ENCODE results near the gene GPC5.

The GPC5 gene

DNA sequence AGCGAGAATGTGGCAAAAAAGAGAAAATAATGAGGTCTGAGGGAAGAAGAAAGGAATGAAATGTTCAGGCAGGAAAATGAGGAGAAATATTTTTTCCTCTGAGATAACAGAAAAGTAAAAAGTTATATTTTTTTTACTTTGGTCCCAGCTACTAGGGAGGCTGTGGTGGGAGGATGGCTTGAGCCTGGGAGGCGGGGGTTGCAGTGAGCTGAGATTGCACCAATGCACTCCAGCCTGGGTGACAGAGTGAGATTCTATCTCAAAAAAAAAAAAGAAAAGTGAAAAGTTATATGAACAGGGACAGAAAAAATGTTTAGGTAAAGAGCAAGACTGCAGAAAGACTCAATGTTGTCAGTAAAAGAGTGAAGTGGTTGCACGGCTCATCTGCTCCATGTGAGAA lies 1224.5 kb downstream of the GPC5 start:
- H3K4me1 ChIP-seq (ENCODE audit: control insufficient read depth, low read depth, low read length), result no peaks in the 10 kb centered on the region
- H3K23ac ChIP-seq (ENCODE audit: low read length), result no peak overlapping the region
- H2BK15ac ChIP-seq (replicated peaks; ENCODE audit: low read depth), result no peak overlapping the region
- H3K79me1 ChIP-seq (ENCODE audit: low read length), result no peaks in the 10 kb centered on the region
- no peaks in the 10 kb centered on the region for H3K36me3 ChIP-seq (ENCODE audit: control insufficient read depth, insufficient read depth, low read length)
- WGBS (ENCODE audit: extremely low coverage, insufficient coverage, low lambda C conversion rate), result no CpG with 5 or more reads among the region's 3 CpGs
- no peak overlapping the region for H3K4me2 ChIP-seq (ENCODE audit: low read length)
- H2AK5ac ChIP-seq (ENCODE audit: low read length), result no peak overlapping the region
- no peak overlapping the region for H3K9ac ChIP-seq (ENCODE audit: low read length)
- H3K79me2 ChIP-seq (ENCODE audit: control insufficient read depth, insufficient read depth, low read length), result no peaks in the 10 kb centered on the region
- DNase-seq, result no peak
- no peak overlapping the region for H3K4ac ChIP-seq (ENCODE audit: low read depth, low read length)
- H3K27me3 ChIP-seq (ENCODE audit: insufficient read depth, low read length, poor library complexity), result peaks cover 3% of the 10 kb centered on the region
- no peak overlapping the region for H4K5ac ChIP-seq (ENCODE audit: low read length)
- no peak overlapping the region for H4K8ac ChIP-seq (ENCODE audit: low read depth, low read length)
- no peak overlapping the region for H2BK5ac ChIP-seq (ENCODE audit: low read length)
- H3K27ac ChIP-seq (ENCODE audit: low read depth, low read length), result no peak overlapping the region
- H3K18ac ChIP-seq (ENCODE audit: low read length), result no peak overlapping the region
- H3K4me3 ChIP-seq (ENCODE audit: low read length), result no peak overlapping the region
- no peak overlapping the region for H2BK120ac ChIP-seq (ENCODE audit: low read depth, low read length)
- no peak overlapping the region for H3K56ac ChIP-seq (ENCODE audit: low read length)

- Histone ChIP-seq H4K8ac (ENCODE audit: low read depth, low read length) (no peak overlapping the region), H3K27ac (ENCODE audit: low read depth, low read length) (no peak overlapping the region), H3K9ac (ENCODE audit: low read length) (no peak overlapping the region), H3K23ac (ENCODE audit: low read length) (no peak overlapping the region), H3K79me2 (ENCODE audit: control insufficient read depth, insufficient read depth, low read length) (no peaks in the 10 kb centered on the region), H3K4me3 (ENCODE audit: low read length) (no peak overlapping the region), H3K4ac (ENCODE audit: low read depth, low read length) (no peak overlapping the region), H2BK15ac (replicated peaks; ENCODE audit: low read depth) (no peak overlapping the region), H3K56ac (ENCODE audit: low read length) (no peak overlapping the region), H3K4me1 (ENCODE audit: control insufficient read depth, low read depth, low read length) (no peaks in the 10 kb centered on the region), H3K79me1 (ENCODE audit: low read length) (no peaks in the 10 kb centered on the region), H3K4me2 (ENCODE audit: low read length) (no peak overlapping the region), H2BK5ac (ENCODE audit: low read length) (no peak overlapping the region), H3K18ac (ENCODE audit: low read length) (no peak overlapping the region), H4K5ac (ENCODE audit: low read length) (no peak overlapping the region), H2AK5ac (ENCODE audit: low read length) (no peak overlapping the region), H3K27me3 (ENCODE audit: insufficient read depth, low read length, poor library complexity) (peaks cover 3% of the 10 kb centered on the region), H2BK120ac (ENCODE audit: low read depth, low read length) (no peak overlapping the region), H3K36me3 (ENCODE audit: control insufficient read depth, insufficient read depth, low read length) (no peaks in the 10 kb centered on the region)
- no CpG with 5 or more reads among the region's 4 CpGs for WGBS (ENCODE audit: extremely low coverage, insufficient coverage, low lambda C conversion rate)
- no peak for DNase-seq
Measured at GRCh38 chr13:92626274-92626673, 1227.9 kb downstream of the GPC5 start.

- Histone ChIP-seq H2AK5ac (ENCODE audit: low read length) (no peak overlapping the region), H3K79me1 (ENCODE audit: low read length) (no peaks in the 10 kb centered on the region), H4K5ac (ENCODE audit: low read length) (no peak overlapping the region), H3K4me2 (ENCODE audit: low read length) (no peak overlapping the region), H4K8ac (ENCODE audit: low read depth, low read length) (no peak overlapping the region), H3K27me3 (ENCODE audit: insufficient read depth, low read length, poor library complexity) (no peaks in the 10 kb centered on the region), H2BK5ac (ENCODE audit: low read length) (no peak overlapping the region), H3K36me3 (ENCODE audit: control insufficient read depth, insufficient read depth, low read length) (no peaks in the 10 kb centered on the region), H3K18ac (ENCODE audit: low read length) (no peak overlapping the region), H3K4ac (ENCODE audit: low read depth, low read length) (no peak overlapping the region), H3K4me3 (ENCODE audit: low read length) (no peak overlapping the region), H3K4me1 (ENCODE audit: control insufficient read depth, low read depth, low read length) (no peaks in the 10 kb centered on the region), H3K23ac (ENCODE audit: low read length) (no peak overlapping the region), H2BK120ac (ENCODE audit: low read depth, low read length) (no peak overlapping the region), H3K27ac (ENCODE audit: low read depth, low read length) (no peak overlapping the region), H3K56ac (ENCODE audit: low read length) (no peak overlapping the region), H3K79me2 (ENCODE audit: control insufficient read depth, insufficient read depth, low read length) (no peaks in the 10 kb centered on the region), H3K9ac (ENCODE audit: low read length) (no peak overlapping the region), H2BK15ac (replicated peaks; ENCODE audit: low read depth) (no peak overlapping the region)
- WGBS (ENCODE audit: extremely low coverage, insufficient coverage, low lambda C conversion rate), result no CpG with 5 or more reads among the region's 5 CpGs
- DNase-seq, result no peak
Measured at GRCh38 chr13:92640936-92641335, 1242.5 kb downstream of the GPC5 start.

GRCh38 chr13:92649140-92649813 lies 1250.9 kb downstream of the GPC5 start:
- Histone ChIP-seq H3K18ac (ENCODE audit: low read length) (no peak overlapping the region), H3K56ac (ENCODE audit: low read length) (no peak overlapping the region), H3K27me3 (ENCODE audit: insufficient read depth, low read length, poor library complexity) (no peaks in the 10 kb centered on the region), H3K79me2 (ENCODE audit: control insufficient read depth, insufficient read depth, low read length) (no peaks in the 10 kb centered on the region), H2BK15ac (replicated peaks; ENCODE audit: low read depth) (no peak overlapping the region), H3K4ac (ENCODE audit: low read depth, low read length) (no peak overlapping the region), H3K79me1 (ENCODE audit: low read length) (no peaks in the 10 kb centered on the region), H4K8ac (ENCODE audit: low read depth, low read length) (no peak overlapping the region), H2BK120ac (ENCODE audit: low read depth, low read length) (no peak overlapping the region), H3K4me1 (ENCODE audit: control insufficient read depth, low read depth, low read length) (no peaks in the 10 kb centered on the region), H3K4me2 (ENCODE audit: low read length) (no peak overlapping the region), H2BK5ac (ENCODE audit: low read length) (no peak overlapping the region), H3K27ac (ENCODE audit: low read depth, low read length) (no peak overlapping the region), H3K4me3 (ENCODE audit: low read length) (no peak overlapping the region), H3K9ac (ENCODE audit: low read length) (no peak overlapping the region), H3K23ac (ENCODE audit: low read length) (no peak overlapping the region), H2AK5ac (ENCODE audit: low read length) (no peak overlapping the region), H3K36me3 (ENCODE audit: control insufficient read depth, insufficient read depth, low read length) (no peaks in the 10 kb centered on the region), H4K5ac (ENCODE audit: low read length) (no peak overlapping the region)
- DNase-seq, result no peak

- no peak overlapping the region for H4K5ac ChIP-seq (ENCODE audit: low read length)
Measured at GRCh38 chr13:92656103-92656502, 1257.7 kb downstream of the GPC5 start.

GRCh38 chr13:92656648-92657047 lies 1258.2 kb downstream of the GPC5 start:
- H3K23ac ChIP-seq (ENCODE audit: low read length), result no peak overlapping the region
- no peak overlapping the region for H3K4ac ChIP-seq (ENCODE audit: low read depth, low read length)
- no peak overlapping the region for H3K9ac ChIP-seq (ENCODE audit: low read length)
- WGBS (ENCODE audit: extremely low coverage, insufficient coverage, low lambda C conversion rate), result no CpG with 5 or more reads among the region's 7 CpGs
- no peaks in the 10 kb centered on the region for H3K79me2 ChIP-seq (ENCODE audit: control insufficient read depth, insufficient read depth, low read length)
- H2AK5ac ChIP-seq (ENCODE audit: low read length), result no peak overlapping the region
- no peak overlapping the region for H3K4me3 ChIP-seq (ENCODE audit: low read length)
- no peaks in the 10 kb centered on the region for H3K36me3 ChIP-seq (ENCODE audit: control insufficient read depth, insufficient read depth, low read length)
- H4K5ac ChIP-seq (ENCODE audit: low read length), result no peak overlapping the region
- H2BK5ac ChIP-seq (ENCODE audit: low read length), result no peak overlapping the region
- H3K4me2 ChIP-seq (ENCODE audit: low read length), result no peak overlapping the region
- H3K56ac ChIP-seq (ENCODE audit: low read length), result no peak overlapping the region
- no peak overlapping the region for H2BK120ac ChIP-seq (ENCODE audit: low read depth, low read length)
- H3K18ac ChIP-seq (ENCODE audit: low read length), result no peak overlapping the region
- no peaks in the 10 kb centered on the region for H3K4me1 ChIP-seq (ENCODE audit: control insufficient read depth, low read depth, low read length)
- DNase-seq, result no peak
- no peak overlapping the region for H4K8ac ChIP-seq (ENCODE audit: low read depth, low read length)
- no peak overlapping the region for H3K27ac ChIP-seq (ENCODE audit: low read depth, low read length)
- H3K79me1 ChIP-seq (ENCODE audit: low read length), result no peaks in the 10 kb centered on the region
- no peaks in the 10 kb centered on the region for H3K27me3 ChIP-seq (ENCODE audit: insufficient read depth, low read length, poor library complexity)
- no peak overlapping the region for H2BK15ac ChIP-seq (replicated peaks; ENCODE audit: low read depth)

More at GRCh38 chr13:92656103-92656502, 1257.7 kb downstream of the GPC5 start:
- H2BK5ac ChIP-seq (ENCODE audit: low read length), result no peak overlapping the region
- no peaks in the 10 kb centered on the region for H3K36me3 ChIP-seq (ENCODE audit: control insufficient read depth, insufficient read depth, low read length)
- H4K8ac ChIP-seq (ENCODE audit: low read depth, low read length), result no peak overlapping the region
- no peaks in the 10 kb centered on the region for H3K79me2 ChIP-seq (ENCODE audit: control insufficient read depth, insufficient read depth, low read length)
- H3K4ac ChIP-seq (ENCODE audit: low read depth, low read length), result no peak overlapping the region
- H2AK5ac ChIP-seq (ENCODE audit: low read length), result no peak overlapping the region
- no peak for DNase-seq
- no peak overlapping the region for H3K4me3 ChIP-seq (ENCODE audit: low read length)
- H2BK120ac ChIP-seq (ENCODE audit: low read depth, low read length), result no peak overlapping the region
- no peaks in the 10 kb centered on the region for H3K4me1 ChIP-seq (ENCODE audit: control insufficient read depth, low read depth, low read length)
- no peaks in the 10 kb centered on the region for H3K27me3 ChIP-seq (ENCODE audit: insufficient read depth, low read length, poor library complexity)
- no peak overlapping the region for H2BK15ac ChIP-seq (replicated peaks; ENCODE audit: low read depth)
- H3K79me1 ChIP-seq (ENCODE audit: low read length), result no peaks in the 10 kb centered on the region
- WGBS (ENCODE audit: extremely low coverage, insufficient coverage, low lambda C conversion rate), result 100% methylated on average over 1 of the region's 1 CpG
- no peak overlapping the region for H3K27ac ChIP-seq (ENCODE audit: low read depth, low read length)
- no peak overlapping the region for H3K9ac ChIP-seq (ENCODE audit: low read length)
- H3K18ac ChIP-seq (ENCODE audit: low read length), result no peak overlapping the region
- no peak overlapping the region for H3K56ac ChIP-seq (ENCODE audit: low read length)
- H3K4me2 ChIP-seq (ENCODE audit: low read length), result no peak overlapping the region
- H3K23ac ChIP-seq (ENCODE audit: low read length), result no peak overlapping the region
